ENCODE measurements around the gene EDC3. TPM values are rescaled to one million over a fixed set of nuclear protein-coding genes. Genes with fewer than 3 reads are reported as not detected.
"Not testable (repeated sequence)": the region's sequence is repeated elsewhere in the genome, so short reads cannot be mapped to it uniquely, and the experiment has no call there.

EDC3 gene
- total and polyA plus RNA-seq, 12 donors = 3.9 to 25.3 (median 16.1) TPM

- no peaks in the 10 kb centered on the region for H3K9me3 ChIP-seq (replicated peaks in 1 of 3)
- no peak for DNase-seq
- H3K4me3 ChIP-seq = no peak overlapping the region
- 43 to 83% (median 70%) methylated on average over 1 to 3 of the region's 3 CpGs for WGBS, 4 donors
- TF ChIP-seq CTCF (IDR thresholded peaks at IDR 0.05) = no peak
- no peak for TF ChIP-seq POLR2A (IDR thresholded peaks at IDR 0.05)
- H3K27ac ChIP-seq = no peak overlapping the region
- intact Hi-C loops (cut with DNase I) = loop anchor here (5.0 to 10.0 kb wide), 3 partner anchors 136 to 324 kb away; partner anchors contain the start of gene RPP25 (in 1 of the 2)
- H3K27me3 ChIP-seq = no peaks in the 10 kb centered on the region
- H3K4me1 ChIP-seq (replicated peaks in 1 of 2) = no peaks in the 10 kb centered on the region
- peaks cover 0 to 98% of the 10 kb centered on the region in 2 donors for H3K36me3 ChIP-seq (replicated peaks in 1 of 2)
Measured at GRCh38 chr15:74631087-74631385, 64.8 kb downstream of the EDC3 start.

GRCh38 chr15:74630284-74631086, 65.3 kb downstream of the EDC3 start:
- Histone ChIP-seq H3K36me3 (replicated peaks in 1 of 2) (peaks cover 0 to 98% of the 10 kb centered on the region in 2 donors), H3K27me3 (no peaks in the 10 kb centered on the region), H3K4me1 (replicated peaks in 1 of 2) (no peaks in the 10 kb centered on the region), H3K27ac (no peak overlapping the region), H3K9me3 (replicated peaks in 1 of 3) (no peaks in the 10 kb centered on the region), H3K4me3 (no peak overlapping the region)
- intact Hi-C loops (cut with DNase I) = loop anchor here (5.0 to 10.0 kb wide), 3 partner anchors 137 to 324 kb away; partner anchors contain the start of gene RPP25 (in 1 of the 2)
- TF ChIP-seq CTCF (IDR thresholded peaks at IDR 0.05) = no peak
- TF ChIP-seq POLR2A (IDR thresholded peaks at IDR 0.05) = no peak
- 74 to 81% (median 79%) methylated on average over 5 to 6 of the region's 6 CpGs for WGBS, 4 donors
- DNase-seq = no peak

GRCh38 chr15:74629696-74630095, 66.1 kb downstream of the EDC3 start:
- H3K27ac ChIP-seq; H3K9me3 ChIP-seq (replicated peaks in 1 of 3); H3K4me3 ChIP-seq; H3K4me1 ChIP-seq (replicated peaks in 1 of 2); H3K27me3 ChIP-seq; DNase-seq: not testable (repeated sequence)
- intact Hi-C loops (cut with DNase I) = loop anchor here (5.0 to 10.0 kb wide), 4 partner anchors 138 to 325 kb away; partner anchors contain the start of gene RPP25 (in 1 of the 2)
- WGBS, 4 donors = 84 to 90% (median 87%) methylated on average over 5 to 9 of the region's 10 CpGs
- H3K36me3 ChIP-seq (replicated peaks in 1 of 2) = peaks cover 0 to 98% of the 10 kb centered on the region in 2 donors

GRCh38 chr15:74628949-74629348, 66.9 kb downstream of the EDC3 start:
- no peak for DNase-seq
- H3K4me1 ChIP-seq (replicated peaks in 1 of 2) = no peaks in the 10 kb centered on the region
- no peaks in the 10 kb centered on the region for H3K27me3 ChIP-seq
- H3K4me3 ChIP-seq = no peak overlapping the region
- intact Hi-C loops (cut with DNase I) = loop anchor here in 1 of 2 donors (10.0 kb wide), 1 partner anchor 254 kb away; no protein-coding TSS in a partner anchor
- H3K9me3 ChIP-seq (replicated peaks in 1 of 3) = no peaks in the 10 kb centered on the region
- peaks cover 0 to 98% of the 10 kb centered on the region in 2 donors for H3K36me3 ChIP-seq (replicated peaks in 1 of 2)
- WGBS, 4 donors = 45 to 74% (median 60%) methylated on average over 3 to 5 of the region's 5 CpGs
- no peak for TF ChIP-seq CTCF (IDR thresholded peaks at IDR 0.05)
- TF ChIP-seq POLR2A (IDR thresholded peaks at IDR 0.05) = no peak
- no peak overlapping the region for H3K27ac ChIP-seq
